Esophagus muscularis mucosa (tissue), 3 donors: ENCODE measurements around the gene TAF1B.

Experiments
- POLR2A ChIP-seq: fragments of 450-650 bp; IDR thresholded peaks from one replicate; pipeline ENCODE4 v1.6.1; 2017; ENCODE audit warnings: antibody characterized with exemption, moderate library complexity, mild to moderate bottlenecking, low read depth
- TF ChIP-seq, protein P1 (sequence below), 3 experiments: fragments of 200-600 bp in 2 of 3; fragments of 450-650 bp in 1 of 3; sonication (generic) in 2 of 3; IDR thresholded peaks; one replicate each; pipeline ENCODE4 v1.5.1; 2017 to 2019; ENCODE audit warnings: antibody characterized with exemption in 3 of 3, mild to moderate bottlenecking in 2 of 3, moderate library complexity in 1 of 3

DNA sequence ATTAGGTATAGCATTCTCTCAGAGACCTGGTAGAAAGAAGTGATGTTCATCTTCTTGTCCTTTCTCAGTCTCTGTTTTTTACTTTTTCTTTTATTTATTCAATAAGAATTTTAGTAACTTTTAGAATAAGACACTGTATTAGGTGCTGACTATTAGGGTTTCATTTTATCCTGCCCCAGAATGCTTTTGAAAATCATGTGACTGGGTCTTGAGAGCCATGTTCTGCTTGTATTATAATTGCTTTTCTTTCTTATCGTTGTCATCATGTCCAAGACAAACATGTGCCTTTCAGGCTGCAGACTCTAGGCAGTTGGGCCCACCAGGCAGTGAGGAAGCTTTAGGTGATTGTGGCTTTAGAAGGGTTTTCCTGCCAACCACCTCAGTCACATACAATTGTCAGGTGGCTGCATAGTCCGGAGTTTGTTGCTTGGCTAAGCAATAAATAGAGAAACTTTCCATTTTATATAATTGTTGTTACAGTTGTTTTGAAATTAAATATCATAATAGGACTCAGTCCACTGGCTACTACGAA, 123.3 kb downstream of the TAF1B start:
- TF ChIP-seq, protein P1, sequence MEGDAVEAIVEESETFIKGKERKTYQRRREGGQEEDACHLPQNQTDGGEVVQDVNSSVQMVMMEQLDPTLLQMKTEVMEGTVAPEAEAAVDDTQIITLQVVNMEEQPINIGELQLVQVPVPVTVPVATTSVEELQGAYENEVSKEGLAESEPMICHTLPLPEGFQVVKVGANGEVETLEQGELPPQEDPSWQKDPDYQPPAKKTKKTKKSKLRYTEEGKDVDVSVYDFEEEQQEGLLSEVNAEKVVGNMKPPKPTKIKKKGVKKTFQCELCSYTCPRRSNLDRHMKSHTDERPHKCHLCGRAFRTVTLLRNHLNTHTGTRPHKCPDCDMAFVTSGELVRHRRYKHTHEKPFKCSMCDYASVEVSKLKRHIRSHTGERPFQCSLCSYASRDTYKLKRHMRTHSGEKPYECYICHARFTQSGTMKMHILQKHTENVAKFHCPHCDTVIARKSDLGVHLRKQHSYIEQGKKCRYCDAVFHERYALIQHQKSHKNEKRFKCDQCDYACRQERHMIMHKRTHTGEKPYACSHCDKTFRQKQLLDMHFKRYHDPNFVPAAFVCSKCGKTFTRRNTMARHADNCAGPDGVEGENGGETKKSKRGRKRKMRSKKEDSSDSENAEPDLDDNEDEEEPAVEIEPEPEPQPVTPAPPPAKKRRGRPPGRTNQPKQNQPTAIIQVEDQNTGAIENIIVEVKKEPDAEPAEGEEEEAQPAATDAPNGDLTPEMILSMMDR (IDR thresholded peaks at IDR 0.05), result no peak
- TF ChIP-seq POLR2A, result no peak
